Mucosa of descending colon (tissue), 3 donors: ENCODE data around the gene TOB1. TPM values are rescaled to one million over a fixed set of nuclear protein-coding genes. Genes with fewer than 3 reads are reported as not detected.

Source experiments
- ATAC-seq: fragments of 200-7000 bp; cut with Tn5 transposase; one replicate; pipeline ENCODE4 v1.9.1; 2020; ENCODE audit warnings: mild to moderate bottlenecking, moderate library complexity
- DNase-seq, 3 donors: peaks; one replicate each; pipeline ENCODE4 v3.0.0-alpha.2; 2020
- H3K36me3 ChIP-seq: fragments of 200-600 bp; one replicate; pipeline ENCODE4 v1.8.0; 2021; ENCODE audit warnings: low read depth, mild to moderate bottlenecking
- H3K4me1 ChIP-seq: fragments of 200-600 bp; one replicate; pipeline ENCODE4 v1.8.0; 2021; ENCODE audit warnings: low read depth, mild to moderate bottlenecking
- H3K4me3 ChIP-seq: fragments of 200-600 bp; one replicate; pipeline ENCODE4 v1.8.0; 2021; ENCODE audit warnings: mild to moderate bottlenecking
- H3K9me3 ChIP-seq: fragments of 200-600 bp; one replicate; pipeline ENCODE4 v1.8.0; 2021; ENCODE audit warnings: mild to moderate bottlenecking
- CTCF ChIP-seq: fragments of 200-600 bp; IDR thresholded peaks from one replicate; pipeline ENCODE4 v1.8.0; 2022; ENCODE audit warnings: antibody characterized with exemption, mild to moderate bottlenecking
- intact Hi-C, 2 donors: fragments of 100-400 bp; cut with DNase I in 1 of 2; cut with micrococcal nuclease in 1 of 2; formaldehyde crosslinking; loops; one replicate each; pipeline versions ENCODE4 v1.11.0 to v1.11.1; 2022; cut with DNase I, micrococcal nuclease
- total RNA-seq, 3 donors: library from RNA; stranded (reverse); fragmentation: NEBNext Ultra II Directional in 2 of 3; extraction: Animal tissue kit (Norgen Biotek cat#: 25700) in 2 of 3; gene quantifications; one replicate each; pipeline versions ENCODE4 v1.2.1 to v1.2.4, GENCODE V29; 2021 to 2023
- donor health status: DM: no; HTN: no; CAD: no; lungs with moderate emphysema.
- donor health status: DM: no; HTN: no; CAD: no.
- donor health status: DM: no; HTN: yes; CAD: no.

TOB1 gene
- total RNA-seq, 3 donors from 2014 or later = 120 to 156 (median 128) TPM

DNA sequence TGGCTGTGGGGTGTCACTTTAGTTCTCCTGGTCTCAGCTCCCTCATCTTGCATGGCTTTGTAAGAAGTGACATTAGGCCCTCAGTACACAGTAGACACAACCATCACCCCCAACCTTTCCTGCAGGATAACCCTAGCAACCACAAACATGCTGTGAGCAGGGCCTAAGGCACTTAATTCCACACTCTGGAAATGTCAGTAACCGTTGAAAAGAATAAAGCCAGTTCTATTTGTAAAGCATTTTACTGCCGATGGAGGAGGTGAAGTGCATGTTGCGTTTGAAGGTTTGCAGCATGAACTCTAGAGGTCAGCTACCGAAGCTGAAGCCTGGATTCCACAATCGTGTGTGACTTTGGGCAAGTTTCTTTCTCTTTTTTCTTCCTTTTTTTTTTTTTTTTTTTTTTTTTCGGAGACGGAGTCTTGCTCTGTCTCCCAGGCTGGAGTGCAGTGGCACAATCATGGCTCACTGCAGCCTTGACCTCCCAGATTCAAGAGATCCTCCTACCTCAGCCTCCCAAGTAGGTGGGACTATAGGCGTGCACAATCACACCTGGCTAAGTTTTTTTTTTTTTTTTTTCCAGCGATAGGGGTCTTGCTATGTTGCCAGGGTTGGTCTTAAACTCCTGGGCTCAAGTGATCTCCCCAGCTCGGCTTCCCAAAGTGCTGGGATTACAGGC is 26.1 kb upstream of the TOB1 start:
- Histone ChIP-seq H3K36me3 (no peaks in the 10 kb centered on the region), H3K9me3 (no peaks in the 10 kb centered on the region), H3K4me3 (no peak overlapping the region), H3K4me1 (peaks cover 18% of the 10 kb centered on the region)
- no peak for ATAC-seq
- no peak for DNase-seq
- intact Hi-C loops = no loop called here
- no peak for TF ChIP-seq CTCF

- ATAC-seq = no peak
- Histone ChIP-seq H3K4me3 (no peak overlapping the region), H3K4me1 (peaks cover 19% of the 10 kb centered on the region), H3K36me3 (no peaks in the 10 kb centered on the region), H3K9me3 (no peaks in the 10 kb centered on the region)
- intact Hi-C loops = no loop called here
- TF ChIP-seq CTCF = no peak
- DNase-seq = no peak
These were observed 25.4 kb upstream of the TOB1 start for GRCh38 chr17:50891577-50891989.

GRCh38 chr17:50890675-50891516 is 24.7 kb upstream of the TOB1 start:
- Histone ChIP-seq H3K36me3 (no peaks in the 10 kb centered on the region), H3K9me3 (no peaks in the 10 kb centered on the region), H3K4me1 (peaks cover 19% of the 10 kb centered on the region), H3K4me3 (no peak overlapping the region)
- TF ChIP-seq CTCF = no peak
- ATAC-seq (peak; percentile 49), DNase-seq (no peak)
- intact Hi-C loops = no loop called here

GRCh38 chr17:50889528-50890118 is 23.5 kb upstream of the TOB1 start:
- no peak overlapping the region for H3K4me3 ChIP-seq
- no peak for ATAC-seq
- TF ChIP-seq CTCF = no peak
- DNase-seq = no peak
- no peaks in the 10 kb centered on the region for H3K9me3 ChIP-seq
- peaks cover 22% of the 10 kb centered on the region for H3K4me1 ChIP-seq
- no peaks in the 10 kb centered on the region for H3K36me3 ChIP-seq
- intact Hi-C loops = no loop called here

DNA sequence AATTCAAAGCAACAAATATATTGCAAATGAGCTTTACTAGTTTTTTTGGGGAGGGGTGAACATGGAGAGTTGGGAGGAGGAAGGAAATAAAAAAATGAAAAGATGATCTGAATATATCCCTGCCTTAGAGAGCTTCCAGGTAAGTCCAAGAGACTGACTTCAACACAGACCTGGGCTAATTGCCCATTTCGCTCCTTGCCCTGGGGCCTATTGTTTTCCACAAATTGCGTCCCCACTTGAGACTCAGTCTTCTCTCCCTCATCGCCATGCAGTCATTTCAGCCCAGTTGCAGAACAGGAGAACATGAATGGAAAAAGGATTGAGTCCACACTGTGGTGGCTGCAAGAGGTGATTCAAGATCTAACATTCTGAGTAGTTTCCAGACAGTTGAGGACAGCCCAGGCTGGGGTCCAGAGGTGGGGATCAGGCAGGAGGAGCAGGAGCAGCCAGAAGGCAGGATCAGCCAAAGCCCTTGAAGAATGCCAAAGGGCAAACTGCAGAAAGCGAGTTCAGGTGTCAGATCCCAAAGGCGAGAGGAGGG is 21.6 kb upstream of the TOB1 start:
- Histone ChIP-seq H3K4me3 (no peak overlapping the region), H3K36me3 (no peaks in the 10 kb centered on the region), H3K4me1 (peaks cover 24% of the 10 kb centered on the region), H3K9me3 (no peaks in the 10 kb centered on the region)
- DNase-seq (no peak), ATAC-seq (no peak)
- intact Hi-C loops = no loop called here
- no peak for TF ChIP-seq CTCF
